A549 (cell line): ENCODE measurements around the gene SSNA1. TPM values are rescaled to one million over a fixed set of nuclear protein-coding genes. Genes with fewer than 3 reads are reported as not detected.

Experiments used
- ATAC-seq, 2 experiments: fragments of 200-7000 bp in 1 of 2; fragments of >200 bp in 1 of 2; cut with Nextera tagmentation in 1 of 2; cut with Tn5 transposase in 1 of 2; 3 replicates each; pipeline versions ENCODE4 v1.8.0 to v1.9.1; 2018 to 2020; ENCODE audit warnings: mild to moderate bottlenecking in 1 of 2, moderate library complexity in 1 of 2
- CTCF ChIA-PET: fragments of 300-600 bp; sonication (Branson Sonifier 250); formaldehyde crosslinking; extraction: SDS; loops from one replicate; lab custom pipeline; 2021; ENCODE audit warnings: antibody characterized with exemption, inconsistent platforms; lab: Yijun Ruan, JAX
- POLR2A ChIA-PET: fragments of 350-600 bp; formaldehyde crosslinking; extraction: SDS; loops from one replicate; lab custom pipeline; 2021; ENCODE audit warnings: antibody characterized with exemption, inconsistent platforms; lab: Yijun Ruan, JAX
- DNase-seq, 2 experiments: peaks; one replicate each; pipeline versions ENCODE4 v3.0.0 to v3.0.0-alpha.2; 2011 to 2016; ENCODE audit warnings: low read depth in 1 of 2, low spot score in 1 of 2
- FAIRE-seq: peaks from 2 replicates; lab custom pipeline; 2011; peaks lifted over from hg19 to GRCh38; lab: Jason Lieb, UNC
- H3K27ac ChIP-seq, 2 experiments: fragments of >200 bp; sonication (Bioruptor Twin); formaldehyde crosslinking; 3 replicates each; pipeline ENCODE4 v1.5.1; 2016 to 2017
- H3K4me1 ChIP-seq: fragments of >200 bp; sonication (Bioruptor Twin); formaldehyde crosslinking; 3 replicates; pipeline ENCODE4 v1.6.1; 2016
- H3K4me2 ChIP-seq: fragments of >200 bp; sonication (Bioruptor Twin); formaldehyde crosslinking; 3 replicates; pipeline ENCODE4 v1.6.1; 2016
- H3K4me3 ChIP-seq: fragments of >200 bp; sonication (Bioruptor Twin); formaldehyde crosslinking; 3 replicates; pipeline ENCODE4 v1.5.1; 2016
- H3K9me3 ChIP-seq: fragments of >200 bp; sonication (Bioruptor Twin); formaldehyde crosslinking; 3 replicates; pipeline ENCODE4 v1.6.1; 2016
- BHLHE40 ChIP-seq: IDR thresholded peaks from 2 replicates; pipeline ENCODE4 v1.6.1; 2012; ENCODE audit warnings: low read depth, low read length, inconsistent platforms
- CBX8 ChIP-seq: fragments of 200-600 bp; sonication (generic); IDR thresholded peaks from 2 replicates; pipeline ENCODE4 v1.6.1; 2016
- CEBPB ChIP-seq, 2 experiments: fragments of >200 bp in 1 of 2; sonication (Bioruptor Twin) in 1 of 2; formaldehyde crosslinking in 1 of 2; IDR thresholded peaks; 2 replicates each; pipeline ENCODE4 v1.6.1; 2012 to 2016
- FOSL2 ChIP-seq, 2 experiments: fragments of 450-650 bp in 1 of 2; fragments of >200 bp in 1 of 2; sonication (Bioruptor Twin) in 1 of 2; formaldehyde crosslinking; IDR thresholded peaks; 2 replicates each; pipeline versions ENCODE4 v1.5.0 to v1.6.1; 2016 to 2020; ENCODE audit warnings: mild to moderate bottlenecking in 1 of 2, moderate library complexity in 1 of 2
- FOXS1 ChIP-seq: fragments of 250-450 bp; sonication (Bioruptor Pico); IDR thresholded peaks from 2 replicates; pipeline ENCODE4 v1.5.0; 2020; ENCODE audit warnings: mild to moderate bottlenecking, moderate library complexity
- GATA3 ChIP-seq: IDR thresholded peaks from 2 replicates; pipeline ENCODE4 v1.6.1; 2012; ENCODE audit warnings: borderline replicate concordance
- HDAC2 ChIP-seq: fragments of 200-600 bp; sonication (generic); IDR thresholded peaks from 2 replicates; pipeline ENCODE4 v1.6.1; 2016
- HOXB13 ChIP-seq: fragments of 250-450 bp; sonication (Bioruptor Pico); IDR thresholded peaks from 2 replicates; pipeline ENCODE4 v1.5.0; 2020; ENCODE audit warnings: low read depth, mild to moderate bottlenecking, moderate library complexity
- HOXB5 ChIP-seq: fragments of 250-450 bp; sonication (Bioruptor Pico); IDR thresholded peaks from 2 replicates; pipeline ENCODE4 v1.5.0; 2020; ENCODE audit warnings: mild to moderate bottlenecking, moderate library complexity
- JUN ChIP-seq, 2 experiments: fragments of >200 bp; sonication (Bioruptor Twin); formaldehyde crosslinking; IDR thresholded peaks; 2 replicates in 1 of 2; 3 replicates in 1 of 2; pipeline ENCODE4 v1.6.1; 2016 to 2017
- JUNB ChIP-seq: fragments of >200 bp; sonication (Bioruptor Twin); formaldehyde crosslinking; IDR thresholded peaks from 2 replicates; pipeline ENCODE4 v1.6.1; 2016
- MAFK ChIP-seq: fragments of 450-650 bp; IDR thresholded peaks from 2 replicates; pipeline ENCODE4 v1.6.1; 2014; ENCODE audit not compliant: partially characterized antibody
- MAZ ChIP-seq: fragments of 150-350 bp; IDR thresholded peaks from 2 replicates; pipeline ENCODE4 v1.6.1; 2014; ENCODE audit warnings: antibody characterized with exemption, low read depth, low read length, borderline replicate concordance
- PHF8 ChIP-seq: fragments of 200-600 bp; sonication (generic); IDR thresholded peaks from 2 replicates; pipeline ENCODE4 v1.6.1; 2016; ENCODE audit warnings: low read depth, mild to moderate bottlenecking, antibody characterized with exemption, moderate library complexity, borderline replicate concordance
- POLR2A ChIP-seq: IDR thresholded peaks from 2 replicates; pipeline ENCODE4 v1.6.1; 2012; ENCODE audit warnings: mild to moderate bottlenecking, low read length
- RAD21 ChIP-seq, 2 experiments: fragments of >200 bp in 1 of 2; sonication (Bioruptor Twin) in 1 of 2; formaldehyde crosslinking in 1 of 2; IDR thresholded peaks in 1 of 2; conservative IDR thresholded peaks in 1 of 2; 2 replicates in 1 of 2; 3 replicates in 1 of 2; pipeline ENCODE4 v1.6.1; 2012 to 2018; ENCODE audit warnings: inconsistent platforms in 1 of 2
- RARB ChIP-seq: fragments of 250-450 bp; sonication (Bioruptor Pico); IDR thresholded peaks from 2 replicates; pipeline ENCODE4 v1.8.0; 2021; ENCODE audit warnings: mild to moderate bottlenecking, moderate library complexity
- RFX5 ChIP-seq: fragments of 450-650 bp; IDR thresholded peaks from 2 replicates; pipeline ENCODE4 v1.7.1; 2014; ENCODE audit warnings: antibody characterized with exemption, mild to moderate bottlenecking, moderate library complexity
- SMC3 ChIP-seq: fragments of >200 bp; sonication (Bioruptor Twin); formaldehyde crosslinking; IDR thresholded peaks from 3 replicates; pipeline ENCODE4 v1.6.1; 2018; ENCODE audit warnings: inconsistent platforms
- SREBF2 ChIP-seq: fragments of 450-650 bp; IDR thresholded peaks from 2 replicates; pipeline ENCODE4 v1.6.1; 2014; ENCODE audit warnings: mild to moderate bottlenecking, moderate library complexity
- TFCP2L1 ChIP-seq: fragments of 250-450 bp; sonication (Bioruptor Pico); IDR thresholded peaks from 2 replicates; pipeline ENCODE4 v1.5.0; 2021; ENCODE audit warnings: mild to moderate bottlenecking
- ZFP36 ChIP-seq: fragments of 450-650 bp; IDR thresholded peaks from 2 replicates; pipeline ENCODE4 v1.6.1; 2014; ENCODE audit warnings: borderline replicate concordance; ENCODE audit not compliant: partially characterized antibody
- WGBS: methylation state at CpG from one replicate; pipeline ENCODE4 v1.1.6; 2017; ENCODE audit errors: missing lambda C conversion rate; 5-methylcytosine and 5-hydroxymethylcytosine counted together
- polyA minus RNA-seq: library from RNA; depleted of rRNA, polyadenylated mRNA; stranded (reverse); fragments of >200 nt; gene quantifications from 2 replicates; pipeline ENCODE4 v1.2.3, GENCODE V29; 2011; rRNA and poly(A)+ RNA removed
- polyA plus RNA-seq, 4 experiments: library from polyadenylated mRNA; depleted of rRNA in 3 of 4; stranded (reverse); fragments of >200 nt; fragmentation: RNase III in 1 of 4; extraction: RNeasy Plus Mini Kit Qiagen cat#74134 plus additional on column Dnase treatment in 1 of 4; gene quantifications; 2 replicates in 3 of 4; 3 replicates in 1 of 4; pipeline ENCODE4 v1.2.3, GENCODE V29; 2011 to 2017
- TF ChIP-seq, protein P1 (sequence below): fragments of 450-650 bp; IDR thresholded peaks from 2 replicates; pipeline ENCODE4 v1.6.1; 2014; ENCODE audit warnings: antibody characterized with exemption
- TF ChIP-seq, protein P2 (sequence below): fragments of 250-450 bp; sonication (Bioruptor Pico); IDR thresholded peaks from 2 replicates; pipeline ENCODE4 v1.5.0; 2021; ENCODE audit warnings: mild to moderate bottlenecking, moderate library complexity, borderline replicate concordance
- TF ChIP-seq, protein P3 (sequence below): fragments of 200-600 bp; sonication (generic); IDR thresholded peaks from 2 replicates; pipeline ENCODE4 v1.6.1; 2016; ENCODE audit warnings: antibody characterized with exemption, mild to moderate bottlenecking, moderate library complexity
- TF ChIP-seq, protein P4 (sequence below): IDR thresholded peaks from 2 replicates; pipeline ENCODE4 v1.6.1; 2012
- TF ChIP-seq, protein P5 (sequence below): fragments of >200 bp; sonication (Bioruptor Twin); formaldehyde crosslinking; IDR thresholded peaks from 3 replicates; pipeline ENCODE4 v1.6.1; 2016
- TF ChIP-seq, protein P6 (sequence below): fragments of >200 bp; sonication (Bioruptor Twin); formaldehyde crosslinking; IDR thresholded peaks from 3 replicates; pipeline ENCODE4 v1.5.1; 2016

Gene SSNA1, protein sequence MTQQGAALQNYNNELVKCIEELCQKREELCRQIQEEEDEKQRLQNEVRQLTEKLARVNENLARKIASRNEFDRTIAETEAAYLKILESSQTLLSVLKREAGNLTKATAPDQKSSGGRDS
- polyA plus RNA-seq (2011; rRNA removed): 52.6 and 54.1 TPM in 2 replicates
- 201 and 204 TPM in 2 replicates for polyA plus RNA-seq (2012; cell fraction: cytosol; rRNA removed)
- 122 and 139 TPM in 2 replicates for polyA plus RNA-seq (2012; cell fraction: nucleus; rRNA removed)
- 89.2 to 102 TPM (median 102 TPM) in 3 replicates for polyA plus RNA-seq (2017; fragmentation: RNase III; extraction: RNeasy Plus Mini Kit Qiagen cat#74134 plus additional on column Dnase treatment)
- polyA minus RNA-seq: 10.9 and 21.7 TPM in 2 replicates

DNA sequence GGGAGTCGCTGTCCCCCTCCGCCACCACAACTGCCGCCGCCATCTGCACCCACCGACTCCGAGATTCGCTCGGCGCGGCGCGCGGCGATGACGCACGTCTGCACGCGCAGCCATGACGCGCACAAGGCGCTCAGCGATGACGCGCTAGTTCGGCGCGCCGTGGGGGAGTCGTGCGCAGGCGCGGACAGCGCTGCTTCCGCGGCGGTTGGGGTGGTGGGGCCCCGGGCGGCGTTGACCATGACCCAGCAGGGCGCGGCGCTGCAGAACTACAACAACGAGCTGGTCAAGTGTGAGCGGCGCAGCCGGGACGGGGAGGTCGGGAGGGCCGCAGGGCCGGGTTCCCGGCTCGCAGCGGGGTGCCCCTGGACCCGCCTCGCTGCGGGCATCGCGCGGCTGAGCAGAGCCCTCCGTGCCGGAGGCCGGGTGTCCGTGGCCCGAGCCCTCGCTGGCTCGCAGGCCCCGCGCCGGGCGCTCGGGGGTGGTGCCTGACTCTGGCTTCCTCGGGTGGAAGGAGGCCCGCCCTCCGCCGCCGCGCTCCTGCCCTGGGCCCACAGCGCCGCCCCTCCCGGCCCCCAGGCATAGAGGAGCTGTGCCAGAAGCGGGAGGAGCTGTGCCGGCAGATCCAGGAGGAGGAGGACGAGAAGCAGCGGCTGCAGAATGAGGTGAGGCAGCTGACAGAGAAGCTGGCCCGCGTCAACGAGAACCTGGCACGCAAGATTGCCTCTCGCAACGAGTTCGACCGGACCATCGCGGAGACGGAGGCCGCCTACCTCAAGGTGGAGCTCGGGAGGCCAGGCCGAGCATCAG lies at the start of gene SSNA1, which contains the start of gene ANAPC2:
TSS of gene SSNA1 (plus strand) at position 187 of the 807 bp plus-strand sequence. CDS start at position 238, 51 bp downstream.
TSS of gene ANAPC2 (minus strand) at position 71 of the 807 bp plus-strand sequence. CDS start at position 43, 28 bp downstream.
- DNase-seq (peak; percentile 69 to 96), ATAC-seq (peak; percentile 66 to 82), FAIRE-seq (peak; percentile 39)
- POLR2A ChIA-PET: interaction anchor here (0.6 to 3.4 kb wide), 18 partner anchors 10 to 225 kb away, joined by 3 to 38 read pairs (median 5); partner anchors contain the start of genes CYSRT1, NDOR1, RNF208 and RNF224
- CTCF ChIA-PET: interaction anchor here (0.7 to 11.5 kb wide), 23 partner anchors 10 to 159 kb away, joined by 3 to 156 read pairs (median 5); partner anchors contain the start of genes CYSRT1, GRIN1, LRRC26 and RNF208
- peak within 1 kb of the TSS; percentile 97 for H3K27ac ChIP-seq
- peaks cover 23% of the 10 kb centered on the region for H3K4me1 ChIP-seq
- no peaks in the 10 kb centered on the region for H3K9me3 ChIP-seq
- 2% methylated on average over 28 of the region's 98 CpGs for WGBS
- H3K4me2 ChIP-seq: peak within 1 kb of the TSS; percentile 99
- peak within 1 kb of the TSS; percentile 92 for H3K4me3 ChIP-seq
- TF ChIP-seq MAFK: peak; percentile 29
- no peak for TF ChIP-seq HOXB5 (CRISPR knock-in tag)
- no peak; the same call in 1 of the 2 replicates for TF ChIP-seq MAZ
- TF ChIP-seq SMC3: peak; percentile 38; the same call in 2 of the 3 replicates
- TF ChIP-seq JUNB: no peak
- TF ChIP-seq JUN (IDR thresholded peaks at IDR 0.05): peak; percentile 82 to 91
- TF ChIP-seq RAD21 (conservative IDR thresholded peaks at IDR 0.05 in 1 of 2, IDR thresholded peaks at IDR 0.05 in 1 of 2): peak; percentile 31 to 49; a peak in 3 of 5 replicates
- TF ChIP-seq RFX5: peak; percentile 69; the same call in 1 of the 2 replicates
- TF ChIP-seq HOXB13 (CRISPR knock-in tag): no peak
- TF ChIP-seq GATA3: peak; percentile 60; the same call in 1 of the 2 replicates
- TF ChIP-seq, protein P1, sequence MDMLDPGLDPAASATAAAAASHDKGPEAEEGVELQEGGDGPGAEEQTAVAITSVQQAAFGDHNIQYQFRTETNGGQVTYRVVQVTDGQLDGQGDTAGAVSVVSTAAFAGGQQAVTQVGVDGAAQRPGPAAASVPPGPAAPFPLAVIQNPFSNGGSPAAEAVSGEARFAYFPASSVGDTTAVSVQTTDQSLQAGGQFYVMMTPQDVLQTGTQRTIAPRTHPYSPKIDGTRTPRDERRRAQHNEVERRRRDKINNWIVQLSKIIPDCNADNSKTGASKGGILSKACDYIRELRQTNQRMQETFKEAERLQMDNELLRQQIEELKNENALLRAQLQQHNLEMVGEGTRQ: peak; percentile 48; the same call in 1 of the 2 replicates
- TF ChIP-seq, protein P2, sequence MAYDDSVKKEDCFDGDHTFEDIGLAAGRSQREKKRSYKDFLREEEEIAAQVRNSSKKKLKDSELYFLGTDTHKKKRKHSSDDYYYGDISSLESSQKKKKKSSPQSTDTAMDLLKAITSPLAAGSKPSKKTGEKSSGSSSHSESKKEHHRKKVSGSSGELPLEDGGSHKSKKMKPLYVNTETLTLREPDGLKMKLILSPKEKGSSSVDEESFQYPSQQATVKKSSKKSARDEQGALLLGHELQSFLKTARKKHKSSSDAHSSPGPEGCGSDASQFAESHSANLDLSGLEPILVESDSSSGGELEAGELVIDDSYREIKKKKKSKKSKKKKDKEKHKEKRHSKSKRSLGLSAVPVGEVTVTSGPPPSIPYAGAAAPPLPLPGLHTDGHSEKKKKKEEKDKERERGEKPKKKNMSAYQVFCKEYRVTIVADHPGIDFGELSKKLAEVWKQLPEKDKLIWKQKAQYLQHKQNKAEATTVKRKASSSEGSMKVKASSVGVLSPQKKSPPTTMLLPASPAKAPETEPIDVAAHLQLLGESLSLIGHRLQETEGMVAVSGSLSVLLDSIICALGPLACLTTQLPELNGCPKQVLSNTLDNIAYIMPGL: no peak
- no peak for TF ChIP-seq FOXS1
- no peak for TF ChIP-seq RARB (CRISPR knock-in tag)
- no peak for TF ChIP-seq ZFP36
- no peak for TF ChIP-seq CEBPB (IDR thresholded peaks at IDR 0.05)
- TF ChIP-seq, protein P3, sequence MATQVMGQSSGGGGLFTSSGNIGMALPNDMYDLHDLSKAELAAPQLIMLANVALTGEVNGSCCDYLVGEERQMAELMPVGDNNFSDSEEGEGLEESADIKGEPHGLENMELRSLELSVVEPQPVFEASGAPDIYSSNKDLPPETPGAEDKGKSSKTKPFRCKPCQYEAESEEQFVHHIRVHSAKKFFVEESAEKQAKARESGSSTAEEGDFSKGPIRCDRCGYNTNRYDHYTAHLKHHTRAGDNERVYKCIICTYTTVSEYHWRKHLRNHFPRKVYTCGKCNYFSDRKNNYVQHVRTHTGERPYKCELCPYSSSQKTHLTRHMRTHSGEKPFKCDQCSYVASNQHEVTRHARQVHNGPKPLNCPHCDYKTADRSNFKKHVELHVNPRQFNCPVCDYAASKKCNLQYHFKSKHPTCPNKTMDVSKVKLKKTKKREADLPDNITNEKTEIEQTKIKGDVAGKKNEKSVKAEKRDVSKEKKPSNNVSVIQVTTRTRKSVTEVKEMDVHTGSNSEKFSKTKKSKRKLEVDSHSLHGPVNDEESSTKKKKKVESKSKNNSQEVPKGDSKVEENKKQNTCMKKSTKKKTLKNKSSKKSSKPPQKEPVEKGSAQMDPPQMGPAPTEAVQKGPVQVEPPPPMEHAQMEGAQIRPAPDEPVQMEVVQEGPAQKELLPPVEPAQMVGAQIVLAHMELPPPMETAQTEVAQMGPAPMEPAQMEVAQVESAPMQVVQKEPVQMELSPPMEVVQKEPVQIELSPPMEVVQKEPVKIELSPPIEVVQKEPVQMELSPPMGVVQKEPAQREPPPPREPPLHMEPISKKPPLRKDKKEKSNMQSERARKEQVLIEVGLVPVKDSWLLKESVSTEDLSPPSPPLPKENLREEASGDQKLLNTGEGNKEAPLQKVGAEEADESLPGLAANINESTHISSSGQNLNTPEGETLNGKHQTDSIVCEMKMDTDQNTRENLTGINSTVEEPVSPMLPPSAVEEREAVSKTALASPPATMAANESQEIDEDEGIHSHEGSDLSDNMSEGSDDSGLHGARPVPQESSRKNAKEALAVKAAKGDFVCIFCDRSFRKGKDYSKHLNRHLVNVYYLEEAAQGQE: no peak; the same call in 1 of the 2 replicates
- TF ChIP-seq BHLHE40: peak; percentile 81
- TF ChIP-seq PHF8: peak; percentile 59
- no peak for TF ChIP-seq CBX8
- peak; percentile 26; the same call in 1 of the 2 replicates for TF ChIP-seq TFCP2L1 (CRISPR knock-in tag)
- TF ChIP-seq, protein P4, sequence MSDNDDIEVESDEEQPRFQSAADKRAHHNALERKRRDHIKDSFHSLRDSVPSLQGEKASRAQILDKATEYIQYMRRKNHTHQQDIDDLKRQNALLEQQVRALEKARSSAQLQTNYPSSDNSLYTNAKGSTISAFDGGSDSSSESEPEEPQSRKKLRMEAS: peak; percentile 92
- TF ChIP-seq SREBF2: no peak
- TF ChIP-seq, protein P5, sequence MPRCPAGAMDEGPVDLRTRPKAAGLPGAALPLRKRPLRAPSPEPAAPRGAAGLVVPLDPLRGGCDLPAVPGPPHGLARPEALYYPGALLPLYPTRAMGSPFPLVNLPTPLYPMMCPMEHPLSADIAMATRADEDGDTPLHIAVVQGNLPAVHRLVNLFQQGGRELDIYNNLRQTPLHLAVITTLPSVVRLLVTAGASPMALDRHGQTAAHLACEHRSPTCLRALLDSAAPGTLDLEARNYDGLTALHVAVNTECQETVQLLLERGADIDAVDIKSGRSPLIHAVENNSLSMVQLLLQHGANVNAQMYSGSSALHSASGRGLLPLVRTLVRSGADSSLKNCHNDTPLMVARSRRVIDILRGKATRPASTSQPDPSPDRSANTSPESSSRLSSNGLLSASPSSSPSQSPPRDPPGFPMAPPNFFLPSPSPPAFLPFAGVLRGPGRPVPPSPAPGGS: peak; percentile 82; the same call in 2 of the 3 replicates
- TF ChIP-seq, protein P6, sequence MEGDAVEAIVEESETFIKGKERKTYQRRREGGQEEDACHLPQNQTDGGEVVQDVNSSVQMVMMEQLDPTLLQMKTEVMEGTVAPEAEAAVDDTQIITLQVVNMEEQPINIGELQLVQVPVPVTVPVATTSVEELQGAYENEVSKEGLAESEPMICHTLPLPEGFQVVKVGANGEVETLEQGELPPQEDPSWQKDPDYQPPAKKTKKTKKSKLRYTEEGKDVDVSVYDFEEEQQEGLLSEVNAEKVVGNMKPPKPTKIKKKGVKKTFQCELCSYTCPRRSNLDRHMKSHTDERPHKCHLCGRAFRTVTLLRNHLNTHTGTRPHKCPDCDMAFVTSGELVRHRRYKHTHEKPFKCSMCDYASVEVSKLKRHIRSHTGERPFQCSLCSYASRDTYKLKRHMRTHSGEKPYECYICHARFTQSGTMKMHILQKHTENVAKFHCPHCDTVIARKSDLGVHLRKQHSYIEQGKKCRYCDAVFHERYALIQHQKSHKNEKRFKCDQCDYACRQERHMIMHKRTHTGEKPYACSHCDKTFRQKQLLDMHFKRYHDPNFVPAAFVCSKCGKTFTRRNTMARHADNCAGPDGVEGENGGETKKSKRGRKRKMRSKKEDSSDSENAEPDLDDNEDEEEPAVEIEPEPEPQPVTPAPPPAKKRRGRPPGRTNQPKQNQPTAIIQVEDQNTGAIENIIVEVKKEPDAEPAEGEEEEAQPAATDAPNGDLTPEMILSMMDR: peak; percentile 39
- TF ChIP-seq FOSL2 (IDR thresholded peaks at IDR 0.05): no peak
- peak; percentile 85 for TF ChIP-seq FOSL2 (CRISPR knock-in tag; IDR thresholded peaks at IDR 0.05)
- TF ChIP-seq HDAC2: no peak
- peak; percentile 65 for TF ChIP-seq POLR2A
